HepG2 (cell line): ENCODE data around the gene ADGRE3. TPM values are rescaled to one million over a fixed set of nuclear protein-coding genes. Genes with fewer than 3 reads are reported as not detected.

Source experiments
- ATF1 ChIP-seq: IDR thresholded peaks from 2 replicates; pipeline ENCODE4 v1.6.1; 2016; ENCODE audit warnings: mild to moderate bottlenecking, control low read depth
- ELF3 ChIP-seq: IDR thresholded peaks from 2 replicates; pipeline ENCODE4 v1.6.1; 2016; ENCODE audit warnings: missing genetic modification reagents, missing compliant biosample characterization
- ELK4 ChIP-seq: sonication (generic); formaldehyde crosslinking; IDR thresholded peaks from 2 replicates; pipeline ENCODE4 v1.9.0; 2021; ENCODE audit warnings: missing genetic modification reagents, borderline replicate concordance
- IRF9 ChIP-seq: sonication (generic); formaldehyde crosslinking; IDR thresholded peaks from 2 replicates; pipeline ENCODE4 v1.8.0; 2022; ENCODE audit warnings: missing genetic modification reagents, mild to moderate bottlenecking, borderline replicate concordance
- MAFG ChIP-seq: sonication (generic); formaldehyde crosslinking; IDR thresholded peaks from 2 replicates; pipeline ENCODE4 v1.5.1; 2020; ENCODE audit warnings: mild to moderate bottlenecking, missing genetic modification reagents
- RNF219 ChIP-seq: sonication (generic); formaldehyde crosslinking; IDR thresholded peaks from 2 replicates; pipeline ENCODE4 v1.5.0; 2020; ENCODE audit warnings: mild to moderate bottlenecking, missing genetic modification reagents
- SRF ChIP-seq: IDR thresholded peaks from 2 replicates; pipeline ENCODE4 v1.6.1; 2011; ENCODE audit warnings: mild to moderate bottlenecking, low read depth, low read length, moderate library complexity
- U2AF2 ChIP-seq: fragments of 200-400 bp; formaldehyde crosslinking; IDR thresholded peaks from 2 replicates; pipeline ENCODE4 v1.6.1; 2017; ENCODE audit warnings: low read depth, mild to moderate bottlenecking, low read length
- ZBED4 ChIP-seq: sonication (generic); formaldehyde crosslinking; IDR thresholded peaks from 2 replicates; pipeline ENCODE4 v1.4.0; 2020; ENCODE audit warnings: missing genetic modification reagents, borderline replicate concordance
- ZNF292 ChIP-seq: sonication (generic); formaldehyde crosslinking; IDR thresholded peaks from 2 replicates; pipeline ENCODE4 v1.8.1; 2022; ENCODE audit warnings: mild to moderate bottlenecking, low read depth, missing genetic modification reagents, borderline replicate concordance
- ZNF431 ChIP-seq: sonication (generic); formaldehyde crosslinking; IDR thresholded peaks from 2 replicates; pipeline ENCODE4 v1.9.0; 2022; ENCODE audit warnings: missing genetic modification reagents, low read depth, mild to moderate bottlenecking, borderline replicate concordance
- ZNF605 ChIP-seq: sonication (generic); formaldehyde crosslinking; IDR thresholded peaks from 2 replicates; pipeline ENCODE4 v1.8.0; 2022; ENCODE audit warnings: mild to moderate bottlenecking, missing genetic modification reagents
- ZNF703 ChIP-seq: sonication (generic); formaldehyde crosslinking; IDR thresholded peaks from 2 replicates; pipeline ENCODE4 v1.5.1; 2020; ENCODE audit warnings: missing genetic modification reagents, mild to moderate bottlenecking, moderate library complexity, borderline replicate concordance
- polyA plus RNA-seq, 8 experiments: library from polyadenylated mRNA; depleted of rRNA in 3 of 8; stranded (reverse) in 7 of 8; unstranded in 1 of 8; fragments of >200 nt; fragmentation: Illumina TruSeq in 4 of 8; extraction: Trizol in 4 of 8; gene quantifications; 2 replicates each; pipeline versions ENCODE4 v1.2.1 to v1.2.3, GENCODE V29; 2011 to 2016; ENCODE audit warnings: low read depth in 4 of 8, missing spikeins in 1 of 8, mixed read lengths in 1 of 8; ENCODE audit not compliant: insufficient read depth in 1 of 8
- total RNA-seq, 5 experiments: library from RNA; depleted of rRNA; stranded (reverse); fragments of >200 nt; fragmentation: Illumina TruSeq; extraction: Trizol; gene quantifications; 2 replicates each; pipeline ENCODE4 v1.2.3, GENCODE V29; 2016; ENCODE audit warnings: low read depth in 1 of 5

ADGRE3 gene
- total and polyA plus RNA-seq, 2 of the 13 experiments (the other 11 are each of a cell fraction or from before 2014, with no cell fraction given), result not detected

- 0 out of 2 replicates have a peak, but pooled peaks have one; percentile 23 for TF ChIP-seq ZBED4 (CRISPR knock-in tag)
- TF ChIP-seq ZNF292, result no peak
- TF ChIP-seq ZNF431 (CRISPR knock-in tag), result 0 out of 2 replicates have a peak, but pooled peaks have one; percentile 70
- no peak for TF ChIP-seq U2AF2
- TF ChIP-seq MAFG (CRISPR knock-in tag), result no peak
- TF ChIP-seq ZNF605 (CRISPR knock-in tag), result peak; percentile 61; the same call in 1 of the 2 replicates
- TF ChIP-seq RNF219 (CRISPR knock-in tag), result no peak
- no peak for TF ChIP-seq ATF1 (CRISPR knock-in tag)
- no peak for TF ChIP-seq IRF9 (CRISPR knock-in tag)
- peak; percentile 87 for TF ChIP-seq ZNF703 (CRISPR knock-in tag)
- peak; percentile 84 for TF ChIP-seq ELF3 (CRISPR knock-in tag)
- no peak for TF ChIP-seq SRF
- no peak for TF ChIP-seq ELK4 (CRISPR knock-in tag)
Observed at GRCh38 chr19:14571695-14572490, 102.8 kb downstream of the ADGRE3 start, which contains the start of gene NDUFB7 (continued).
